ENCODE data around the gene C5orf15.

DNA sequence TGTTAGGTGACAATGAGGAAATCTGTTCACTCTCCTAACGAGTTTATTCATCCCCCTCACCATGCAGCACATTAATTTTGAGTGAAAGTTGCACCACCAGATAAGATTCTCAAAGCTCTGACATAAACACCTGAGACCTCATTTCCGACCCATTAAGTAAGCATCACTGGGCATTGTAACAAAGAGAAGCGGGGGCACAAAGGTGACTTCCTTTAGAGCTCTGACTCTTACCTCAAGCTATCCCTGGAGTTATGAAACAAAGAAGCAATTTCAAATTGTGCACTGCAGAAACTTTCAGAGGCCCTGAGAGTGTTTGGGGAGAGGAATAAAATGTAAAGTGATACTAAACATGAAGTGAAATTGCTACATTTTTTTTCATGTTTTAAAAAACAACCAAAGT, 29.5 kb downstream of the C5orf15 start:
- TF ChIP-seq, protein P1, sequence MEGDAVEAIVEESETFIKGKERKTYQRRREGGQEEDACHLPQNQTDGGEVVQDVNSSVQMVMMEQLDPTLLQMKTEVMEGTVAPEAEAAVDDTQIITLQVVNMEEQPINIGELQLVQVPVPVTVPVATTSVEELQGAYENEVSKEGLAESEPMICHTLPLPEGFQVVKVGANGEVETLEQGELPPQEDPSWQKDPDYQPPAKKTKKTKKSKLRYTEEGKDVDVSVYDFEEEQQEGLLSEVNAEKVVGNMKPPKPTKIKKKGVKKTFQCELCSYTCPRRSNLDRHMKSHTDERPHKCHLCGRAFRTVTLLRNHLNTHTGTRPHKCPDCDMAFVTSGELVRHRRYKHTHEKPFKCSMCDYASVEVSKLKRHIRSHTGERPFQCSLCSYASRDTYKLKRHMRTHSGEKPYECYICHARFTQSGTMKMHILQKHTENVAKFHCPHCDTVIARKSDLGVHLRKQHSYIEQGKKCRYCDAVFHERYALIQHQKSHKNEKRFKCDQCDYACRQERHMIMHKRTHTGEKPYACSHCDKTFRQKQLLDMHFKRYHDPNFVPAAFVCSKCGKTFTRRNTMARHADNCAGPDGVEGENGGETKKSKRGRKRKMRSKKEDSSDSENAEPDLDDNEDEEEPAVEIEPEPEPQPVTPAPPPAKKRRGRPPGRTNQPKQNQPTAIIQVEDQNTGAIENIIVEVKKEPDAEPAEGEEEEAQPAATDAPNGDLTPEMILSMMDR (conservative IDR thresholded peaks at IDR 0.05; ENCODE audit: low read depth, low read length) = no peak
- TF ChIP-seq EZH2phosphoT487 (IDR thresholded peaks at IDR 0.05; ENCODE audit: borderline replicate concordance, low read length) = no peak
